PFSK-1 (cell line): ENCODE results near the gene TMC5.

Source experiments
- POLR2AphosphoS5 ChIP-seq: IDR thresholded peaks from 2 replicates; pipeline ENCODE4 v1.6.1; 2012; ENCODE audit warnings: low read depth, mild to moderate bottlenecking, control low read depth, low read length, moderate library complexity
- REST ChIP-seq, 2 experiments: IDR thresholded peaks; 2 replicates each; pipeline versions ENCODE4 v1.6.1 to v1.8.0; 2011 to 2012; ENCODE audit warnings: low read depth in 2 of 2, low read length in 2 of 2, control low read depth in 1 of 2, inconsistent platforms in 1 of 2, mild to moderate bottlenecking in 1 of 2, moderate library complexity in 1 of 2; ENCODE audit not compliant: insufficient read depth in 1 of 2
- SIN3A ChIP-seq: IDR thresholded peaks from 2 replicates; pipeline ENCODE4 v1.6.1; 2012; ENCODE audit warnings: mild to moderate bottlenecking, low read length, moderate library complexity, borderline replicate concordance; ENCODE audit not compliant: insufficient read depth
- TAF1 ChIP-seq: IDR thresholded peaks from 2 replicates; pipeline ENCODE4 v1.6.1; 2012; ENCODE audit warnings: low read length, control low read depth, borderline replicate concordance; ENCODE audit not compliant: insufficient read depth

- TF ChIP-seq TAF1 (no peak), POLR2AphosphoS5 (no peak), REST (IDR thresholded peaks at IDR 0.05; ENCODE audit: insufficient read depth in 1 of 2, low read depth in 2 of 2, low read length in 2 of 2) (no peak), SIN3A (no peak)
Measured at GRCh38 chr16:19522397-19522732, 104.7 kb downstream of the TMC5 start.
